H1 (cell line): Measurements from ENCODE around the gene NEURL4. TPM values are rescaled to one million over a fixed set of nuclear protein-coding genes. Genes with fewer than 3 reads are reported as not detected.

ENCODE experiments used
- CTCF ChIA-PET: fragments of 300-600 bp; sonication (Branson Sonifier 250); formaldehyde crosslinking; loops from one replicate; lab custom pipeline; 2021; ENCODE audit not compliant: partially characterized antibody; lab: Charles Lee
- POLR2A ChIA-PET: fragments of 300-600 bp; sonication (Branson Sonifier 250); formaldehyde crosslinking; loops from one replicate; lab custom pipeline; 2021; ENCODE audit warnings: inconsistent platforms; ENCODE audit not compliant: partially characterized antibody; lab: Charles Lee
- DNase-seq, 2 experiments: peaks; one replicate each; pipeline versions ENCODE4 v3.0.0 to v3.0.0-alpha.2; 2010 to 2022; ENCODE audit warnings: low spot score in 2 of 2, low read depth in 1 of 2, mixed read lengths in 1 of 2
- FAIRE-seq: peaks from 2 replicates; lab custom pipeline; 2011; peaks lifted over from hg19 to GRCh38; lab: Jason Lieb, UNC
- H2AFZ ChIP-seq: 2 replicates; pipeline ENCODE4 v1.8.1; 2012; ENCODE audit warnings: low read length, inconsistent platforms
- H2AK5ac ChIP-seq: 2 replicates; pipeline ENCODE4 v1.6.1; 2013; ENCODE audit warnings: low read depth, low read length
- H2BK120ac ChIP-seq: replicated peaks from 2 replicates; pipeline ENCODE3; 2013; ENCODE audit warnings: low read depth, low read length, inconsistent platforms
- H2BK12ac ChIP-seq: 2 replicates; pipeline ENCODE4 v1.6.1; 2013; ENCODE audit warnings: low read depth, low read length
- H2BK15ac ChIP-seq: 2 replicates; pipeline ENCODE4 v1.6.1; 2013; ENCODE audit warnings: low read length
- H2BK20ac ChIP-seq: 2 replicates; pipeline ENCODE4 v1.6.1; 2013; ENCODE audit warnings: low read length
- H2BK5ac ChIP-seq: 2 replicates; pipeline ENCODE4 v1.6.1; 2013; ENCODE audit warnings: low read depth, low read length
- H3K14ac ChIP-seq: 2 replicates; pipeline ENCODE4 v1.6.1; 2013; ENCODE audit warnings: inconsistent platforms; ENCODE audit not compliant: insufficient read length
- H3K18ac ChIP-seq: 2 replicates; pipeline ENCODE4 v1.6.1; 2013; ENCODE audit warnings: low read length; ENCODE audit errors: extremely low read depth
- H3K23ac ChIP-seq: 2 replicates; pipeline ENCODE4 v1.6.1; 2013; ENCODE audit warnings: inconsistent platforms; ENCODE audit not compliant: insufficient read length
- H3K23me2 ChIP-seq: 2 replicates; pipeline ENCODE4 v1.6.1; 2013; ENCODE audit warnings: low read depth, low read length
- H3K27ac ChIP-seq: 2 replicates; pipeline ENCODE4 v1.6.1; 2011; ENCODE audit warnings: low read depth, low read length, inconsistent platforms
- H3K27me3 ChIP-seq, 4 experiments: replicated peaks in 1 of 4; 1 replicate in 1 of 4; 2 replicates in 3 of 4; pipeline versions ENCODE4 v1.6.1 to v1.8.1; 2011 to 2013; ENCODE audit warnings: low read length in 3 of 4, mild to moderate bottlenecking in 3 of 4, inconsistent platforms in 2 of 4, mixed read lengths in 2 of 4, moderate library complexity in 1 of 4; ENCODE audit not compliant: control insufficient read depth in 3 of 4, insufficient read depth in 3 of 4; ENCODE audit errors: extremely low read depth in 1 of 4
- H3K36me3 ChIP-seq, 4 experiments: 2 replicates each; pipeline versions ENCODE4 v1.6.1 to v1.8.1; 2011 to 2013; ENCODE audit warnings: mild to moderate bottlenecking in 4 of 4, low read length in 3 of 4, moderate library complexity in 2 of 4, control low read depth in 1 of 4, inconsistent platforms in 1 of 4; ENCODE audit not compliant: insufficient read depth in 4 of 4, control insufficient read depth in 2 of 4
- H3K4ac ChIP-seq: replicated peaks from 2 replicates; pipeline ENCODE3; 2013; ENCODE audit warnings: low read length, low read depth, mixed read lengths, inconsistent platforms; ENCODE audit not compliant: insufficient read length
- H3K4me1 ChIP-seq, 4 experiments: replicated peaks in 1 of 4; 1 replicate in 1 of 4; 2 replicates in 3 of 4; pipeline versions ENCODE4 v1.6.1 to v1.8.1; 2011 to 2013; ENCODE audit warnings: low read length in 3 of 4, inconsistent platforms in 2 of 4, mixed read lengths in 1 of 4; ENCODE audit not compliant: insufficient read depth in 4 of 4, control insufficient read depth in 3 of 4
- H3K4me2 ChIP-seq, 2 experiments: 2 replicates each; pipeline versions ENCODE4 v1.6.1 to v1.8.1; 2011 to 2013; ENCODE audit warnings: low read depth in 2 of 2, low read length in 2 of 2, control low read depth in 1 of 2, inconsistent platforms in 1 of 2, mild to moderate bottlenecking in 1 of 2; ENCODE audit not compliant: insufficient read depth in 1 of 2
- H3K4me3 ChIP-seq, 4 experiments: fragments of 200-600, 300-600 bp in 1 of 4; sonication (generic), shearing (Covaris generic), sonication (Bioruptor Twin) in 1 of 4; 2 replicates each; pipeline versions ENCODE4 v1.5.1 to v1.8.1; 2011 to 2016; ENCODE audit warnings: low read length in 4 of 4, low read depth in 3 of 4, control low read depth in 2 of 4, inconsistent platforms in 2 of 4, mild to moderate bottlenecking in 2 of 4, mixed read lengths in 1 of 4, moderate library complexity in 1 of 4; ENCODE audit not compliant: insufficient read depth in 2 of 4; ENCODE audit errors: extremely low read depth in 1 of 4
- H3K56ac ChIP-seq: replicated peaks from 2 replicates; pipeline ENCODE3; 2013; ENCODE audit warnings: low read depth, mild to moderate bottlenecking, mixed read lengths, low read length, inconsistent platforms; ENCODE audit not compliant: insufficient read length
- H3K79me1 ChIP-seq: 2 replicates; pipeline ENCODE4 v1.6.1; 2013; ENCODE audit warnings: low read depth, low read length, control low read depth
- H3K79me2 ChIP-seq, 2 experiments: 2 replicates each; pipeline versions ENCODE4 v1.6.1 to v1.8.1; 2012 to 2013; ENCODE audit warnings: low read length in 2 of 2, mild to moderate bottlenecking in 2 of 2, inconsistent platforms in 1 of 2; ENCODE audit not compliant: insufficient read depth in 2 of 2, control insufficient read depth in 1 of 2
- H3K9ac ChIP-seq, 4 experiments: replicated peaks in 1 of 4; 1 replicate in 1 of 4; 2 replicates in 3 of 4; pipeline versions ENCODE4 v1.6.1 to v1.8.1; 2011 to 2013; ENCODE audit warnings: low read depth in 3 of 4, low read length in 3 of 4, control low read depth in 2 of 4, mild to moderate bottlenecking in 2 of 4, moderate library complexity in 2 of 4, inconsistent platforms in 1 of 4; ENCODE audit errors: extremely low read depth in 1 of 4
- H3K9me3 ChIP-seq, 2 experiments: 2 replicates each; pipeline versions ENCODE4 v1.6.1 to v1.8.1; 2012 to 2013; ENCODE audit warnings: mild to moderate bottlenecking in 2 of 2, moderate library complexity in 2 of 2, control low read depth in 1 of 2, inconsistent platforms in 1 of 2, low read depth in 1 of 2, low read length in 1 of 2, mixed read lengths in 1 of 2; ENCODE audit not compliant: insufficient read depth in 2 of 2
- H4K20me1 ChIP-seq, 2 experiments: replicated peaks in 1 of 2; 2 replicates each; pipeline versions ENCODE3 to v1.8.1; 2011 to 2013; ENCODE audit warnings: inconsistent platforms in 2 of 2, low read length in 2 of 2, mild to moderate bottlenecking in 1 of 2; ENCODE audit not compliant: insufficient read depth in 2 of 2, control insufficient read depth in 1 of 2
- H4K5ac ChIP-seq: 2 replicates; pipeline ENCODE4 v1.6.1; 2013; ENCODE audit warnings: low read length, low read depth, mixed read lengths, inconsistent platforms; ENCODE audit not compliant: insufficient read length
- H4K8ac ChIP-seq: 2 replicates; pipeline ENCODE4 v1.8.0; 2013; ENCODE audit warnings: mild to moderate bottlenecking, moderate library complexity, low read length, inconsistent platforms; ENCODE audit not compliant: insufficient read depth; ENCODE audit errors: extremely low read depth
- H4K91ac ChIP-seq: replicated peaks from 2 replicates; pipeline ENCODE3; 2013; ENCODE audit warnings: low read length, mixed read lengths, inconsistent platforms; ENCODE audit not compliant: insufficient read length
- CTBP2 ChIP-seq: IDR thresholded peaks from 2 replicates; pipeline ENCODE4 v1.7.0; 2011; ENCODE audit warnings: borderline replicate concordance, mild to moderate bottlenecking, moderate library complexity, mixed read lengths, low read length; ENCODE audit not compliant: insufficient read depth, insufficient read length
- E2F6 ChIP-seq: IDR thresholded peaks from 2 replicates; pipeline ENCODE4 v1.6.1; 2012; ENCODE audit warnings: inconsistent platforms
- EZH2 ChIP-seq: fragments of 200-600 bp; sonication (generic); IDR thresholded peaks from 2 replicates; pipeline ENCODE4 v1.7.1; 2012; ENCODE audit warnings: low read depth, mild to moderate bottlenecking, moderate library complexity, low read length, inconsistent platforms; ENCODE audit not compliant: severe bottlenecking
- GABPA ChIP-seq: IDR thresholded peaks from 2 replicates; pipeline ENCODE4 v1.6.1; 2011; ENCODE audit warnings: mild to moderate bottlenecking, low read length, moderate library complexity, borderline replicate concordance; ENCODE audit not compliant: insufficient read depth
- GTF2F1 ChIP-seq: IDR thresholded peaks from 2 replicates; pipeline ENCODE4 v1.6.1; 2012; ENCODE audit warnings: low read depth, low read length, improper control_type of control experiment, borderline replicate concordance
- POLR2AphosphoS5 ChIP-seq: IDR thresholded peaks from 2 replicates; pipeline ENCODE4 v1.6.1; 2011; ENCODE audit warnings: low read depth, low read length
- SIN3A ChIP-seq, 2 experiments: IDR thresholded peaks in 1 of 2; conservative IDR thresholded peaks in 1 of 2; 2 replicates each; pipeline ENCODE4 v1.6.1; 2011 to 2012; ENCODE audit warnings: low read length in 2 of 2, improper control_type of control experiment in 1 of 2, low read depth in 1 of 2, mild to moderate bottlenecking in 1 of 2
- SIRT6 ChIP-seq: IDR thresholded peaks from one replicate; pipeline ENCODE4 v1.7.1; 2012; ENCODE audit warnings: low read length, inconsistent platforms
- TAF7 ChIP-seq: optimal IDR thresholded peaks from 2 replicates; pipeline ENCODE3; 2011; ENCODE audit warnings: low read depth, mild to moderate bottlenecking, inconsistent platforms, low read length, moderate library complexity, borderline replicate concordance
- WGBS, 2 experiments: shearing (Covaris generic) in 1 of 2; methylation state at CpG; one replicate each; pipeline versions ENCODE4 v1.1.6 to v1.1.7; 2013 to 2015; ENCODE audit warnings: low lambda C conversion rate in 2 of 2, mixed read lengths in 2 of 2, inconsistent platforms in 1 of 2, low coverage in 1 of 2, missing lambda C conversion rate in 1 of 2; ENCODE audit not compliant: insufficient replicate concordance in 2 of 2, insufficient coverage in 1 of 2, insufficient read length in 1 of 2; ENCODE audit errors: extremely low coverage in 1 of 2, missing lambda C conversion rate in 1 of 2; 5-methylcytosine and 5-hydroxymethylcytosine counted together
- polyA plus RNA-seq, 7 experiments: library from polyadenylated mRNA; depleted of rRNA in 3 of 7; stranded (reverse) in 5 of 7; unstranded in 2 of 7; fragments of >200 nt in 5 of 7; fragments of 200-250 nt in 2 of 7; gene quantifications; 1 replicate in 5 of 7; 2 replicates in 1 of 7; 4 replicates in 1 of 7; pipeline versions ENCODE4 v1.2.1 to v1.2.3, GENCODE V29; 2011 to 2013; ENCODE audit warnings: missing spikeins in 2 of 7, mixed read lengths in 2 of 7
- total RNA-seq: library from RNA; stranded (reverse); fragmentation: NEBNext Ultra II Directional; extraction: Animal tissue kit (Norgen Biotek cat#: 25700); gene quantifications from 2 replicates; pipeline ENCODE4 v1.2.1, GENCODE V29; 2021

The NEURL4 gene
- total and polyA plus RNA-seq, 2 of the 8 experiments (the other 6 are each of a cell fraction or from before 2014, with no cell fraction given): 29.6 to 46.8 TPM

- Histone ChIP-seq H3K79me1 (peaks cover 8% of the 10 kb centered on the region; the same call in 1 of the 2 replicates), H2BK120ac (no peak within 1 kb of the TSS), H2AFZ (no peak within 1 kb of the TSS), H3K4me2 (peak within 1 kb of the TSS; percentile 67 to 91), H4K8ac (peak within 1 kb of the TSS; percentile 97; the same call in 1 of the 2 replicates), H4K91ac (peak within 1 kb of the TSS; percentile 23), H4K20me1 (peaks cover 16 to 20% of the 10 kb centered on the region in 2 experiments), H3K27me3 (no peaks in the 10 kb centered on the region), H3K23ac (no peak within 1 kb of the TSS), H3K4me1 (peaks cover 0 to 7% (median 4%) of the 10 kb centered on the region in 4 experiments; a peak in 4 of 7 replicates), H3K14ac (no peak within 1 kb of the TSS), H3K18ac (no peak within 1 kb of the TSS; the same call in none of the 2 replicates), H3K56ac (peak within 1 kb of the TSS; percentile 40), H2BK20ac (no peak within 1 kb of the TSS), H2AK5ac (no peak within 1 kb of the TSS), H3K4me3 (peak within 1 kb of the TSS; percentile 55 to 95 (median 70)), H2BK5ac (peak within 1 kb of the TSS; percentile 60; the same call in 1 of the 2 replicates), H2BK15ac (no peak within 1 kb of the TSS), H3K9ac (peak within 1 kb of the TSS; percentile 39 to 89 (median 68)), H3K79me2 (peaks cover 0 to 23% of the 10 kb centered on the region in 2 experiments; a peak in 3 of 4 replicates), H3K23me2 (no peaks in the 10 kb centered on the region; the same call in 1 of the 2 replicates), H3K27ac (peak within 1 kb of the TSS; percentile 61; the same call in 1 of the 2 replicates), H4K5ac (peak within 1 kb of the TSS; percentile 51), H3K9me3 (no peaks in the 10 kb centered on the region), H3K4ac (peak within 1 kb of the TSS; percentile 83), H3K36me3 (peaks cover 27 to 60% (median 41%) of the 10 kb centered on the region in 4 experiments), H2BK12ac (no peak within 1 kb of the TSS)
- FAIRE-seq (peak; percentile 45), DNase-seq (peak in 1 of 2 experiments; percentile 96)
- ChIA-PET CTCF (interaction anchor here (0.6 to 3.3 kb wide), 15 partner anchors 10 to 300 kb away, joined by 3 to 17 read pairs (median 5); partner anchors contain the start of genes ACAP1, NEURL4 and SLC2A4), POLR2A (interaction anchor here (0.6 to 11.3 kb wide), 37 partner anchors 9 to 858 kb away, joined by 3 to 223 read pairs (median 6); partner anchors contain the start of genes ACADVL, ACAP1, CD68 and CLDN7)
- WGBS, 2 experiments: 1% methylated on average over 50 of the region's 95 CpGs; no CpG with 5 or more reads in 1 of the 2 experiments
- TF ChIP-seq SIRT6: no peak
- peak; percentile 45; the same call in 1 of the 2 replicates for TF ChIP-seq E2F6
- TF ChIP-seq SIN3A (conservative IDR thresholded peaks at IDR 0.05 in 1 of 2, IDR thresholded peaks at IDR 0.05 in 1 of 2; ENCODE audit: low read depth in 1 of 2, low read length in 2 of 2): peak; percentile 95
- peak; percentile 63 for TF ChIP-seq TAF7
- peak; percentile 90 for TF ChIP-seq POLR2AphosphoS5
- TF ChIP-seq GTF2F1: no peak
- no peak for TF ChIP-seq EZH2
- TF ChIP-seq GABPA: peak; percentile 98
- TF ChIP-seq CTBP2: no peak
These were observed 14.2 kb downstream of the NEURL4 start, which contains the start of gene GPS2 for GRCh38 chr17:7314719-7315569. Gene GPS2 (minus strand): TSS chr17:7315360. CDS start chr17:7315052, 308 bp downstream.
